ENCODE results near the gene RYR1.

Gene RYR1

DNA sequence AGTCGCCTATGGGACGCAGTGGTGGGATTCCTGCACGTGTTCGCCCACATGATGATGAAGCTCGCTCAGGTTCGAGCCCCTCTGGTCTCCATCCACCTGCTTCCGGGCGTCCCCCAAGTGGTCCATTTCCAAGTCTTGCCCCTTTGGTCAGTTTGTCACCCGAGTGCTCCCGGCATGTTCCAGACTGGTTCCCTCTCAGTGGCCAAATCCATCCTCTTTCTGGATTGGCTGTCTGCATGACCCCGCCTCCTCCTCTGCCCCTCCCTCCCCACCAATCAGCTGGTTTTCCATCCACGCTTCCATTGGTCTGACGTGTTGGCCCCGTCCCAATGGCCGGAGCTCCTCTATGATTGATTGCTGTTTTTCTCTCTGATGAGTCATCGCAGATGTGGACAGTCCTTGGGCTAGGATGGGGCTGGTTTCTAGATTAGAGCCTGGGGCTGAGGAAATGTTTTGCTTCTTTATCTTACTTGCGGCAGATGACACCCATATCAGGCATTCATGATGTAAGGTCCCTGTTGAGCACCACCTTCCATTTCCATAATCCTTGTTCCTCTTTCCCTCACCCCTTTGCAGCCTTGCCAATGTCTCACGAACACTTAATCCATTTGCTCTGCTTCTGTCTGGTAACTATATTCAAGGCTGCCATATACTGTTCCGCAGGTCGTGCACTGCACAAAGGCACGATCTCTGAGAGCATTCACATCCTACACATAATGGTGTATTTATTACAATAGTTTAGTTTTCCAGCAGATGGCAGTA, 110.5 kb downstream of the RYR1 start:
- peak; percentile 44 for DNase-seq (ENCODE audit: extremely low read depth, low read depth)
- TF ChIP-seq CTCF (IDR thresholded peaks at IDR 0.05; ENCODE audit: low read depth, low read length) = no peak

DNA sequence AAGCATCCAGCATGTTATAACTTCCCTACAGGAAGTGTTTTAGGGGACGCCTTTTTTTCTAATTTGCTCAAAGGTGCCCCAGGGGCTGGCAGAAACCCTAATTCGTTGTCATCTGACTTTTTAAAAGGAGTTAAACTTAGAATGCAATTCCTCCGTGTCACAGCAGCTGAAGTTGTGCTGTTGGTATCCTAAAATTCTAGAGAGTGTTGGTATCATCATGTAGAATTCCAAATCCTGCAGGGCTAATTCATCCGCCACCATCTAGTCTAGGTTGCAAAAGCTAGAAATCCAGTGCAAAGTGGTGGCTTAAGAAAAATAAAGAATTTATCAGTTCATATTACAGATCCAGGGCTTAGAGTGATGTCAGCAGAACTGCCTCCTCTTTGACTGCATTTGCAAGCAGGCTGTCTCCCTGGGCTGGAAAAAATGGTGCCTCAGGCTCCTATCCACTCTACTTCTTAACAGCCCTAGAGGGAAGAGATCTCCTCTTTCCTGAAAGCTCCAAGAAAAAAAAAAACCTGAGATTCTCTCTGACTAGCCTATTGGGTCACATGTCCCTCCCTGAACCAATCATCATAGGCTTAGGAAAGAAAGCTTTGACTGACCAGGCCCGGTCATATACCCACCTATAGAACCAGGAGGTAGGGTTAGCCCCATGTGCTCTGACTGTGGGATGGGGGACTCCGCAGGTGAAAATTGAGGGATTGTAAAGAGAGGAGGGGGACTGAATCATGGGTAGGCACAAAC, 111.3 kb downstream of the RYR1 start:
- peak; percentile 22 for DNase-seq (ENCODE audit: extremely low read depth, low read depth)
- TF ChIP-seq CTCF (IDR thresholded peaks at IDR 0.05; ENCODE audit: low read depth, low read length) = peak; percentile 52

- TF ChIP-seq CTCF (IDR thresholded peaks at IDR 0.05; ENCODE audit: low read depth, low read length) = no peak
- no peak for DNase-seq (ENCODE audit: extremely low read depth, low read depth)
These were observed 112.1 kb downstream of the RYR1 start for GRCh38 chr19:38545596-38545995.

- DNase-seq (ENCODE audit: extremely low read depth, low read depth) = no peak
- no peak for TF ChIP-seq CTCF (IDR thresholded peaks at IDR 0.05; ENCODE audit: low read depth, low read length)
These were observed 113.9 kb downstream of the RYR1 start for GRCh38 chr19:38547421-38547820.

DNA sequence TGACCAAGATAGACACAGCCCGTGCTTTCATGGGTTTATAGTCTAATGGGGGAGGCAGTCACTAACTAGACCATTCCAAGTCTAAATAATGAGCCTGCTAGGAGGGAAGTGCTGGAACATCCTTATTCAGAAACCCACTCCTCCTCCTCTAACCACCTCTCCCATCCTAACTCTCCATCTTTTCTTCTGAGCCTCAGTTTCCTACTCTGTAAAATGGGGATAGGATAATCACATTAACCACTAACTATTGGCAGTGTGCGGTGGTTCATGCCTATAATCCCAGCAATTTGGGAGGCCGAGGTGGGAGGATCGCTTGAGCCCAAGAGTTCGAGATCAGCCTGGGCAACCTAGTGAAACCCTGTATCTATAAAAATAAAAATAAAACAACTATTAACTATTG, 115.6 kb downstream of the RYR1 start:
- TF ChIP-seq CTCF (IDR thresholded peaks at IDR 0.05; ENCODE audit: low read depth, low read length) = no peak
- no peak for DNase-seq (ENCODE audit: extremely low read depth, low read depth)

GRCh38 chr19:38549942-38550341, 116.5 kb downstream of the RYR1 start:
- no peak for TF ChIP-seq CTCF (IDR thresholded peaks at IDR 0.05; ENCODE audit: low read depth, low read length)
- no peak for DNase-seq (ENCODE audit: extremely low read depth, low read depth)

DNA sequence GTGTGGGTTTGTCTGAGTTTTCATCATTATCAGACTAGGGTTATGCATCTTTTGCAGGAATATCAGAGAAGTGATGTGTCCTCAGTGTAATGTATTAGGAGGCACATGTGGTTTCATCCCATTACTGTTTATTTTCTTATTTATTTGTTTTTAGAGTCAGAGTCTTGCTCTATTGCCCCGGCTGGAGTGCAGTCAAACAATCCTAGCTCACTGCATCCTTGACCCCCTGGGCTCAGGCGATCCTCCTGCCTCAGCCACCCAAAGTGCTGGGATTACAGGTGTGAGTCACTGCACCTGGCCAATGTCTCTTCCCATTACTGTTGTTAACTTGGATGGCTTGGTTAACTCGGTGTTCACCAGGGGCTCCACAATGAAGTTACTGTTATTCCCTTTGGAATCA, 116.9 kb downstream of the RYR1 start:
- no peak for DNase-seq (ENCODE audit: extremely low read depth, low read depth)
- no peak for TF ChIP-seq CTCF (IDR thresholded peaks at IDR 0.05; ENCODE audit: low read depth, low read length)
